Memory B cell (primary cell): ENCODE results near the gene CRYBG2.
A peak's percentile ranks its signal among the peaks of the same experiment; 100 is the strongest.

Source experiments
- ATAC-seq: fragments of 150-1000 bp; cut with Tn5 transposase; 2 replicates; pipeline ENCODE4 v1.10.0; 2021; ENCODE audit warnings: low read depth, mild to moderate bottlenecking, moderate library complexity
- DNase-seq, 2 donors: peaks; one replicate each; pipeline ENCODE4 v3.0.0; 2022; ENCODE audit warnings: low spot score in 2 of 2
- H3K27ac Mint-ChIP-seq: one replicate; pipeline ENCODE4 v1.8.0; 2022; ENCODE audit warnings: mild to moderate bottlenecking, moderate library complexity, mixed read lengths
- H3K27me3 Mint-ChIP-seq: one replicate; pipeline ENCODE4 v1.8.0; 2022; ENCODE audit warnings: mixed read lengths
- H3K36me3 Mint-ChIP-seq: one replicate; pipeline ENCODE4 v1.8.0; 2022; ENCODE audit warnings: mild to moderate bottlenecking, mixed read lengths
- H3K4me1 Mint-ChIP-seq: one replicate; pipeline ENCODE4 v1.8.0; 2022; ENCODE audit warnings: mixed read lengths
- H3K4me3 Mint-ChIP-seq: one replicate; pipeline ENCODE4 v1.8.0; 2022; ENCODE audit warnings: mild to moderate bottlenecking, moderate library complexity, mixed read lengths
- H3K9me3 Mint-ChIP-seq: one replicate; pipeline ENCODE4 v1.8.0; 2022; ENCODE audit warnings: mixed read lengths

The CRYBG2 gene

GRCh38 chr1:26275580-26276431 lies 78.1 kb downstream of the CRYBG2 start:
- DNase-seq, result peak; percentile 78 to 83
- peaks cover 37% of the 10 kb centered on the region for H3K4me1 Mint-ChIP-seq
- peak overlapping the region; percentile 72 for H3K27ac Mint-ChIP-seq
- no peaks in the 10 kb centered on the region for H3K27me3 Mint-ChIP-seq
- peak overlapping the region; percentile 64 for H3K4me3 Mint-ChIP-seq
- ATAC-seq, result peak; percentile 61
- H3K36me3 Mint-ChIP-seq, result peaks cover 11% of the 10 kb centered on the region
- H3K9me3 Mint-ChIP-seq, result no peaks in the 10 kb centered on the region

- no peak overlapping the region for H3K4me3 Mint-ChIP-seq
- no peak for DNase-seq
Measured at GRCh38 chr1:26274801-26275425, 79.0 kb downstream of the CRYBG2 start.

More at GRCh38 chr1:26274801-26275425, 79.0 kb downstream of the CRYBG2 start:
- no peaks in the 10 kb centered on the region for H3K9me3 Mint-ChIP-seq
- no peaks in the 10 kb centered on the region for H3K27me3 Mint-ChIP-seq
- peak overlapping the region; percentile 2 for H3K27ac Mint-ChIP-seq
- no peak for ATAC-seq
- H3K4me1 Mint-ChIP-seq, result peaks cover 31% of the 10 kb centered on the region
- peaks cover 16% of the 10 kb centered on the region for H3K36me3 Mint-ChIP-seq
